Measurements from ENCODE around the gene PARD3.

DNA sequence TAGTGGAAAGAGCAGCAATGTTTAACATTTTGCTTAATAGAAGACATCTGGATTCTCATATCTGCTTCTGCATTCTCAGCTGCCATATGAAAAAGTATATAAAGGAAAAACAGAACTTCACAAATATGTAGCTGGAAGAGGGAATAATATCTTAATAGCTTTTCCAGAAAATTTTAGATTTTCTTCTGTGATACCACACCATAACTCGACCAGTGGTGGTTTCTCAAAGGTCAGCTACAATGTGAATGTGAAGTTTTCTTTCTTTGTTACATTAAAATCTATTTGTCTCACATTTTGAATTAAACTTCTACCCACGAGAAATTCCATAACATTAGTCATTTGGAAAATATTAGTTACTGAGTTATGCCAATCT, 339.8 kb downstream of the PARD3 start:
- TF ChIP-seq HDGF (IDR thresholded peaks at IDR 0.05; ENCODE audit: borderline replicate concordance) = no peak
- no peak for TF ChIP-seq FOXA1 (IDR thresholded peaks at IDR 0.05)
- no peak for TF ChIP-seq BHLHE40 (IDR thresholded peaks at IDR 0.05; ENCODE audit: borderline replicate concordance)
- TF ChIP-seq FOXM1 (IDR thresholded peaks at IDR 0.05; ENCODE audit: borderline replicate concordance) = no peak
- TF ChIP-seq CTBP1 (IDR thresholded peaks at IDR 0.05; ENCODE audit: borderline replicate concordance) = no peak
- no peak for TF ChIP-seq ZNF384 (IDR thresholded peaks at IDR 0.05)
